ENCODE measurements around the gene MDC1.
"Not testable (repeated sequence)": the region's sequence is repeated elsewhere in the genome, so short reads cannot be mapped to it uniquely, and the experiment has no call there.

The MDC1 gene

DNA sequence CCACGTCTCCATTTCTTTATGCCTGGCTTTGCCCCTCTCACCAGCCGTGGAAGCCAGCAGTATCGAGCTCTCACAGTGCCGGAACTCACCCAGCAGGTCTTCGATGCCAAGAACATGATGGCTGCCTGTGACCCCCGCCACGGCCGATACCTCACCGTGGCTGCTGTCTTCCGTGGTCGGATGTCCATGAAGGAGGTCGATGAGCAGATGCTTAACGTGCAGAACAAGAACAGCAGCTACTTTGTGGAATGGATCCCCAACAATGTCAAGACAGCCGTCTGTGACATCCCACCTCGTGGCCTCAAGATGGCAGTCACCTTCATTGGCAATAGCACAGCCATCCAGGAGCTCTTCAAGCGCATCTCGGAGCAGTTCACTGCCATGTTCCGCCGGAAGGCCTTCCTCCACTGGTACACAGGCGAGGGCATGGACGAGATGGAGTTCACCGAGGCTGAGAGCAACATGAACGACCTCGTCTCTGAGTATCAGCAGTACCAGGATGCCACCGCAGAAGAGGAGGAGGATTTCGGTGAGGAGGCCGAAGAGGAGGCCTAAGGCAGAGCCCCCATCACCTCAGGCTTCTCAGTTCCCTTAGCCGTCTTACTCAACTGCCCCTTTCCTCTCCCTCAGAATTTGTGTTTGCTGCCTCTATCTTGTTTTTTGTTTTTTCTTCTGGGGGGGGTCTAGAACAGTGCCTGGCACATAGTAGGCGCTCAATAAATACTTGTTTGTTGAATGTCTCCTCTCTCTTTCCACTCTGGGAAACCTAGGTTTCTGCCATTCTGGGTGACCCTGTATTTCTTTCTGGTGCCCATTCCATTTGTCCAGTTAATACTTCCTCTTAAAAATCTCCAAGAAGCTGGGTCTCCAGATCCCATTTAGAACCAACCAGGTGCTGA lies 7.0 kb upstream of the MDC1 start:
- H3K36me3 ChIP-seq (ENCODE audit: insufficient read depth, low read length): peaks cover 52% of the 10 kb centered on the region
- H3K27me3 ChIP-seq (ENCODE audit: insufficient read depth, low read length); H3K9me3 ChIP-seq (ENCODE audit: low read length); H3K4me3 ChIP-seq (ENCODE audit: low read length); H2AFZ ChIP-seq (ENCODE audit: low read depth, low read length): not testable (repeated sequence)
- H3K4me1 ChIP-seq (ENCODE audit: insufficient read depth, low read length): peaks cover 17% of the 10 kb centered on the region

DNA sequence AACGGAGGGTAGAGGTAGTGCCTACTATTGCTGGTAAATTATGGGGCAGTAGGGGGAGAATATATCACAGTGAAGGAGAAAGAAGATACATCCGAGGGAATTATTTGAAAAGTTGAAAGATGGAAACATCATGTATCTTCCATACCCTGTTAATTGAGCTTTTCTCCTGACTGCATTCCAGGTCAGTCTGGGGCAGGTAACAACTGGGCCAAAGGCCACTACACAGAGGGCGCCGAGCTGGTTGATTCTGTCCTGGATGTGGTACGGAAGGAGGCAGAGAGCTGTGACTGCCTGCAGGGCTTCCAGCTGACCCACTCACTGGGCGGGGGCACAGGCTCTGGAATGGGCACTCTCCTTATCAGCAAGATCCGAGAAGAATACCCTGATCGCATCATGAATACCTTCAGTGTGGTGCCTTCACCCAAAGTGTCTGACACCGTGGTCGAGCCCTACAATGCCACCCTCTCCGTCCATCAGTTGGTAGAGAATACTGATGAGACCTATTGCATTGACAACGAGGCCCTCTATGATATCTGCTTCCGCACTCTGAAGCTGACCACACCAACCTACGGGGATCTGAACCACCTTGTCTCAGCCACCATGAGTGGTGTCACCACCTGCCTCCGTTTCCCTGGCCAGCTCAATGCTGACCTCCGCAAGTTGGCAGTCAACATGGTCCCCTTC lies 6.2 kb upstream of the MDC1 start:
- peaks cover 22% of the 10 kb centered on the region for H3K4me1 ChIP-seq (ENCODE audit: insufficient read depth, low read length)
- not testable (repeated sequence) for H3K9me3 ChIP-seq (ENCODE audit: low read length); H2AFZ ChIP-seq (ENCODE audit: low read depth, low read length); H3K27me3 ChIP-seq (ENCODE audit: insufficient read depth, low read length)
- H3K36me3 ChIP-seq (ENCODE audit: insufficient read depth, low read length): peaks cover 52% of the 10 kb centered on the region
- H3K4me3 ChIP-seq (ENCODE audit: low read length): peak overlapping the region; percentile 87

DNA sequence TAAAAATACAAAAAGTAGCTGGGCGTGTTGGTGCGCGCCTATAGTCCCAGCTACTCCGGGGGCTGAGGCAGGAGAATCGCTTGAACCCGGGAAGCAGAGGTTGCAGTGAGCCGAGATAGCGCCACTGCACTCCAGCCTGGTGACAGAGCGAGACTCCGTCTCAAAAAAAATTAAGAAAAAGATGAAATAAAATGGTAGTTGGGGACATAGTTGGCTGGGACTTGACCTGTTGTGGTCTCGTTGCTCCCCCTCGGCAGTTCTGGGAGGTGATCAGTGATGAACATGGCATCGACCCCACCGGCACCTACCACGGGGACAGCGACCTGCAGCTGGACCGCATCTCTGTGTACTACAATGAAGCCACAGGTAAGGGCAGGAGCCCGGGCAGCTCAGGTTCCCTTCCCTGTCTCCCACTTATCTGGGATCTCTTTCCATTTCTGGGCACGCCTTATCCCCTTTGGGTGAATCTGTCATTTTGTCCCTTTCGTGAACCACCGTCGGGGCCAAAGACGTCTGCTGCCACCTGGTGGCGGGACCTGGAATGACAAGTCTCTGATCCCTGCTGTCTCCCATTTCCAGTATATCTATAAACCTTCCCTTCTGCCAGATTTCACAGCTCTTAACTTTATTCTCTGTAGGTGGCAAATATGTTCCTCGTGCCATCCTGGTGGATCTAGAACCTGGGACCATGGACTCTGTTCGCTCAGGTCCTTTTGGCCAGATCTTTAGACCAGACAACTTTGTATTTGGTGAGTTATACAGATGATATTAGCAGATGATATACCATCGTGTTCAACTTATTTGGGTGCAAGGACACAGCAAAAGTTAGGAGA lies 5.4 kb upstream of the MDC1 start:
- Histone ChIP-seq H2AFZ (ENCODE audit: low read depth, low read length) (no peak overlapping the region), H3K36me3 (ENCODE audit: insufficient read depth, low read length) (peaks cover 46% of the 10 kb centered on the region), H3K27me3 (ENCODE audit: insufficient read depth, low read length) (no peaks in the 10 kb centered on the region), H3K9me3 (ENCODE audit: low read length) (no peaks in the 10 kb centered on the region), H3K4me1 (ENCODE audit: insufficient read depth, low read length) (peaks cover 22% of the 10 kb centered on the region), H3K4me3 (ENCODE audit: low read length) (peak overlapping the region; percentile 87)

DNA sequence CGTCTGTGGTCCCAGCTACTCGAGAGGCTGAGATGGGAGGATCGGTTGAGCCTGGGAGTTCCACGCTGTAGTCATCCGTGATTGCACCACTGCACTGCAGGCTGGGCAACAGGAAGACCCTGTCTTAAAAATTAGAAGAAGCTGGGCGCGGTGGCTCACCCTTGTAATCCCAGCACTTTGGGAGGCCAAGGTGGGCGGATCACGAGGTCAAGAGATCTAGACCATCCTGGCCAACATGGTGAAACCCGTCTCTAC lies 4.9 kb upstream of the MDC1 start:
- H3K27me3 ChIP-seq (ENCODE audit: insufficient read depth, low read length); H3K9me3 ChIP-seq (ENCODE audit: low read length); H2AFZ ChIP-seq (ENCODE audit: low read depth, low read length): not testable (repeated sequence)
- H3K4me1 ChIP-seq (ENCODE audit: insufficient read depth, low read length): peaks cover 22% of the 10 kb centered on the region
- H3K4me3 ChIP-seq (ENCODE audit: low read length): peak overlapping the region; percentile 87
- peaks cover 46% of the 10 kb centered on the region for H3K36me3 ChIP-seq (ENCODE audit: insufficient read depth, low read length)

DNA sequence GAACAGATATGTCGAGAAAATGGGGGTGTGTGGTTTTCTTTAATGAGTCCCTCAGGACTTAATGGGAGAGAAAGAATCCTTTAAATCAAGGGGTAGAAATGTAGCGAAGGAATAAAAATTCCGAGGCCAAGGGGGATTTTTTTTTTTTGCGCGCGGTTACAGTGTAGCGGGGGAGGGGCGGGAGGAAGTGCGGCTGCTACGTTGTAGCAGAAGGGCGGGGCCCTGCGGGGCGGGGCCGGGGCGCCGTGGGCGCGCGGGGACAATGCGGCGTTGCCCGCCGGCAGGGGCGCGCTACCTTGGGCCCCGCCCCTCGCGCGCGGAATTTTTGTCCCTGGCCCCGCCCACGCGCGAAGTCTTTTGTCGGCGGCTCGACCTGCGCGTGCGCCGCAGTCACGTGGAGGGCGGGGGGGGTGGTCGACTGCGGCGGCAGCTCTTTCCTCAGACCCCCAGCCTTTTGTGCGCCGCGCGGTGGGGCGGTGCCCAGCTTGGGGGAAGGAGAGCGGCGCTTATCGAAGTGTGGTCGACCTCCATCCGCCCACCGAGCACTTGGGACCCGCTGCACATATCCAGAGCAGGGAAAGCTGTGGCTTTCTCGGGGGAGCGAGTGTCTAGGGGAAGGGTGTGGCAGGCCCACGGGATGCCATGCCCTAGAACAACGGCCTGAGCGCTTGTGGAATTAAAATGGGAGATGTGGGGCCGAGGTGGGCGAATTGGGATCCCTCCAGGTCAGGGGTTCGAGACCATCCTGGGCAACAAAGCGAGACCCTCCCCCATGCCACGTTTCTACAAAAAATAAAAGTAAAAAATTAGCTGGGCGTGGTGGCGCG lies 4.3 kb upstream of the MDC1 start:
- Histone ChIP-seq H3K4me1 (ENCODE audit: insufficient read depth, low read length) (peaks cover 25% of the 10 kb centered on the region), H2AFZ (ENCODE audit: low read depth, low read length) (no peak overlapping the region), H3K27me3 (ENCODE audit: insufficient read depth, low read length) (no peaks in the 10 kb centered on the region), H3K9me3 (ENCODE audit: low read length) (no peaks in the 10 kb centered on the region), H3K36me3 (ENCODE audit: insufficient read depth, low read length) (peaks cover 46% of the 10 kb centered on the region), H3K4me3 (ENCODE audit: low read length) (peak overlapping the region; percentile 87)

DNA sequence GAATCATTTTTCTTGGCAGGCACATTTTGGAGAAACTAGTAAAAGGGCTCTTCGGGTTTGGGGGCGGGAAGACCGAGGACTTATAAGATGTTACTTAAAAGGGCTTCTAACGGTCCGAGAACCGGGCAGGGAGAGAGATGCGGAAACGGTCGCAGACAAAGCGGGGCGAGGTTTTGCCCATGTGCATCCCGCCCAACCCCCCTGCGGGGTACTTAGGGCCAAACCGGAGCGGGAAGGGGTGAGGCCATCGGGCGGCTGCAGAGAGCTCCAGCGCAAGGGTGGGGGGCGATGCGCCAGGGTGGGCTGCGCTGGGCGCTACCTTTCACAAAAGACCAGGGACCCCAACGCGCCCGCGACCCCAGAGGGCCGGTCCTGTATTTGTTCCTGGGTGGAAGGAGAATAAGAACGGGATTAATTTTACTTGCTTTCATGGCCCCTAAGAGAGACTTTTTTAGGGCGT lies 3.7 kb upstream of the MDC1 start:
- Histone ChIP-seq H3K9me3 (ENCODE audit: low read length) (no peaks in the 10 kb centered on the region), H3K4me1 (ENCODE audit: insufficient read depth, low read length) (peaks cover 27% of the 10 kb centered on the region), H3K27me3 (ENCODE audit: insufficient read depth, low read length) (no peaks in the 10 kb centered on the region), H3K36me3 (ENCODE audit: insufficient read depth, low read length) (peaks cover 43% of the 10 kb centered on the region), H2AFZ (ENCODE audit: low read depth, low read length) (no peak overlapping the region), H3K4me3 (ENCODE audit: low read length) (peak overlapping the region; percentile 87)

DNA sequence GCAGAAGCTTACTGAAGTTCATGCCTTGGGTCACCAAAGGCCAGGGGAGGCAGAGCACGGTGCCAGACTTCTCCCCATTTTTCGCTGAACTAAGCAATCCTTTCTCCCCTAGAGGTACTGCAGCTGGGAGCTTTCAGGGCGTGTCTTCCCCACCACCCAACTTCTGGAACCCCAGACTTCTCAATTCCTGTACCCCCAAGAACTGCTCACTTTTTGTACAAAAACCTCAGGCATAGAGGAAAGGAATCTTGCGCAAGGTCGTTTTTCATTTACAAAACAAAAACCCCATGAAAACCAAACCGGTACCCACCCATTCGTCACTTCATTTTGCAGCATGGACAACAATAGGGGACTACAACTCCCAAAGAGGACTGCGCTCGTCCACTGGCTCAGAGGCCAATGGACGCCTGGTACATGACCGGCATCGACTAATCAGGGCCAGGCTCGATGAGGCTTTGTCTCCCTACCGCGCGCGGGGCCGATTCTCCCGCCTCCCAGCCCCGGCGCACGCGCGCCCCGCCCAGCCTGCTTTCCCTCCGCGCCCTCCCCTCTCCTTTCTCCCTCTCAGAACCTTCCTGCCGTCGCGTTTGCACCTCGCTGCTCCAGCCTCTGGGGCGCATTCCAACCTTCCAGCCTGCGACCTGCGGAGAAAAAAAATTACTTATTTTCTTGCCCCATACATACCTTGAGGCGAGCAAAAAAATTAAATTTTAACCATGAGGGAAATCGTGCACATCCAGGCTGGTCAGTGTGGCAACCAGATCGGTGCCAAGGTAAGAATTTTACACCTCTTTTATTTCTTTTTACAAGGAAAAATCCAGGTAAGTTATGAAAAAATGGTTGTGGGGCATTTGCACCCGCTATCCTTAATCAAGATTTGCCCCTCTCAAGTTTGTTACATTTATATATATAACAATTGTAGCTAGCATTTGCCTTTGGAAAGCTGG lies 3.0 kb upstream of the MDC1 start, which contains the start of gene TUBB:
Gene TUBB, plus strand, starts transcription at position 562 of the 947 bp plus-strand sequence. Its CDS starts 155 bp downstream, at position 717.
- peaks cover 37% of the 10 kb centered on the region for H3K36me3 ChIP-seq (ENCODE audit: insufficient read depth, low read length)

DNA sequence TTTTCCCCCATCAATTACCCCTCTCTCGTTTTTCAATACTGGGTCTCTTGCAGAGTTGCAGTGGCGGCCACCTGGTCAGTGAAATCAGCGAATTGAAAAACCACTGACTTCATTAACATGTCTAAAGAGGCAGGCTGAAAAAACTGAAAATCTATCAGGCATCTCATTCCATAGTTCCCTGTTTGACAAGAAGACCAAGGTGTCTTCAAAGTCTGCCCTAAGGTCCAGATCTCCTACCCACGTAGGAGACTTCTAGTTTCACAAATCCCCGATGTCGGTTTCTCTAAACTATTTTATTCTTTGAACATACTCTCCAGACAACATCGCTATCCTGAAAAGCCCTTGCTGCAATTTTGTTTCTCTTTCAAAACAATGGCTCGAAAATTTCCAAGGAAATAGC lies 2.3 kb upstream of the MDC1 start:
- H3K9me3 ChIP-seq (ENCODE audit: low read length): no peaks in the 10 kb centered on the region
- H3K4me1 ChIP-seq (ENCODE audit: insufficient read depth, low read length): peaks cover 27% of the 10 kb centered on the region
- peaks cover 36% of the 10 kb centered on the region for H3K36me3 ChIP-seq (ENCODE audit: insufficient read depth, low read length)
- H3K27me3 ChIP-seq (ENCODE audit: insufficient read depth, low read length): no peaks in the 10 kb centered on the region
- peak overlapping the region; percentile 87 for H3K4me3 ChIP-seq (ENCODE audit: low read length)
- H2AFZ ChIP-seq (ENCODE audit: low read depth, low read length): no peak overlapping the region

More for the DNA sequence above, 3.0 kb upstream of the MDC1 start, which contains the start of gene TUBB:
- Histone ChIP-seq H3K27me3 (ENCODE audit: insufficient read depth, low read length) (no peaks in the 10 kb centered on the region), H3K4me3 (ENCODE audit: low read length) (peak within 1 kb of the TSS; percentile 87), H3K4me1 (ENCODE audit: insufficient read depth, low read length) (peaks cover 27% of the 10 kb centered on the region), H2AFZ (ENCODE audit: low read depth, low read length) (no peak within 1 kb of the TSS), H3K9me3 (ENCODE audit: low read length) (no peaks in the 10 kb centered on the region)

DNA sequence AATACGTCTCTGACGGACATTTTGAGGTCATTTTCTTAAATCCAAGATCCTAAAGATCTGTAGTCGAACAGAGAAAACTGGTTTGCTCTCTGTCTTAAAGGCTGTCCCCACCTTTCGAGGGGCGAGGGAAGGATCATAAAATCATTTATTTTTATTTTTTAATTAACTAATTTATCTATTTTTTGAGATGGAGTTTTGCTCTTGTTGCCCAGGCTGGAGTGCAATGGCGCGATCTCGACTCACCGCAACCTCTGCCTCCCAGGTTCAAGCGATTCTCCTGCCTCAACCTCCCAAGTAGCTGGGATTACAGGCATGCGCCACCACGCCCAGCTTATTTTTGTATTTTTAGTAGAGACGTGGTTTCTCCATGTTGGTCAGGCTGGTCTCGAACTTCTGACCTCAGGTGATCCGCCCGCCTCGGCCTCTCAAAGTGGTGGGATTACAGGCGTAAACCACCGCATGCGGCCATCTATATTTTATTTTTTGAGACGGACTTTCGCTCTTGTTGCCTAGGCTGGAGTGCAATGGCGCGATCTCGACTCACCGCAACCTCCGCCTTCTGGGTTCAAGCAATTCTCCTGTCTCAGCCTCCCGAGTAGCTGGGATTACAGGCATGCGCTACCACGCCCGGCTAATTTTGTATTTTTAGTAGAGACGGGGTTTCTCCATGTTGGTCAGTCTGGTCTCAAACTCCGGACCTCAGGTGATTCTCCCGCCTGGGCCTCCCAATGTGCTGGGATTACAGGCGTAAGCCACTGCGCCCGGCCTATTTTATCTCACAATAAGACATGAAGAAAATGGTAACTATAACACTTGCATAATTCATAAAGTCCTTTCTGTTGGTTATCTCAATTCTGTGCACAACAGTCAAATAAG lies 1.0 kb upstream of the MDC1 start:
- Histone ChIP-seq H3K36me3 (ENCODE audit: insufficient read depth, low read length) (peaks cover 36% of the 10 kb centered on the region), H3K4me3 (ENCODE audit: low read length) (peak overlapping the region; percentile 68), H3K4me1 (ENCODE audit: insufficient read depth, low read length) (peaks cover 17% of the 10 kb centered on the region)
- H2AFZ ChIP-seq (ENCODE audit: low read depth, low read length); H3K27me3 ChIP-seq (ENCODE audit: insufficient read depth, low read length); H3K9me3 ChIP-seq (ENCODE audit: low read length): not testable (repeated sequence)

DNA sequence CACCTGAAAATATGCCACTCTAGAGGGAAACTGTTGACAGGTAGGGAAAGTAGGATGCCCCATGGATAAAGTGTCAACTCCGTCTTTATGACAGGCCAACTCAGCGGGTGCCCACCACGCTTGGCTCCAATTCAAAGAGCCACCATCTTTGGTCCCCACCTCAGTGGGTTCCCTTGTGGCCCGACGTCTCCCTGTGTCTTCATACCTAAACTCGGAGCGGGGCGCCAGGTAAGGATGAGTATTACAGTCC lies 277 bp downstream of the MDC1 start:
- Histone ChIP-seq H3K4me1 (ENCODE audit: insufficient read depth, low read length) (peaks cover 10% of the 10 kb centered on the region), H3K9me3 (ENCODE audit: low read length) (no peaks in the 10 kb centered on the region), H3K27me3 (ENCODE audit: insufficient read depth, low read length) (no peaks in the 10 kb centered on the region), H3K4me3 (ENCODE audit: low read length) (peak overlapping the region; percentile 68), H2AFZ (ENCODE audit: low read depth, low read length) (peak overlapping the region; percentile 32), H3K36me3 (ENCODE audit: insufficient read depth, low read length) (peaks cover 37% of the 10 kb centered on the region)

DNA sequence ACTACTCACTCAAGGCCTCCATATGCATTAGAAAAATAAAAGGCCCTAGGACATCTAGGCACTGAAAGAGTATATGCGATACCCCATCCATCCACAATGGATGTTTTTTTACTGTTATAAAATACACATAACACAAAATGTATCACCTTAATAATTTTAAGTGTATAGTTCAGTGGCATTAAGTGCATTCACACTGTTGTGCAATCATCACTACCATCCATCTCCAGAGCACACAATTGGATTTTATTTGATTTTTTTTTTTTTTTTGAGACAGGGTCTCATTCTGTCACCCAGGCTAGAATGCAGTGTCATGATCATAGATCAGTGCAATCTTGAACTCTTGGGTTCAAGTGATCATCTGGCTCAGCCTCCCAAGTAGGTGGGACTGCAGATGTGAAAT lies 2.8 kb downstream of the MDC1 start:
- H3K9me3 ChIP-seq (ENCODE audit: low read length): no peaks in the 10 kb centered on the region
- H3K4me1 ChIP-seq (ENCODE audit: insufficient read depth, low read length): peaks cover 10% of the 10 kb centered on the region
- no peaks in the 10 kb centered on the region for H3K27me3 ChIP-seq (ENCODE audit: insufficient read depth, low read length)
- H2AFZ ChIP-seq (ENCODE audit: low read depth, low read length): no peak overlapping the region
- no peak overlapping the region for H3K4me3 ChIP-seq (ENCODE audit: low read length)
- peaks cover 50% of the 10 kb centered on the region for H3K36me3 ChIP-seq (ENCODE audit: insufficient read depth, low read length)

All from neuron (in vitro differentiated cells).